Head of caudate nucleus (tissue), 42 donors: ENCODE data around the gene HRC.

Source experiments
- DNase-seq, 42 donors: peaks; one replicate each; pipeline versions ENCODE4 v3.0.0 to v3.0.0-alpha.2; 2020 to 2021; ENCODE audit warnings: mixed read lengths in 7 of 42
- intact Hi-C: fragments of 100-400 bp; cut with DNase I; formaldehyde crosslinking; loops from one replicate; pipeline ENCODE4 v1.15.0; 2022

Gene HRC

DNA sequence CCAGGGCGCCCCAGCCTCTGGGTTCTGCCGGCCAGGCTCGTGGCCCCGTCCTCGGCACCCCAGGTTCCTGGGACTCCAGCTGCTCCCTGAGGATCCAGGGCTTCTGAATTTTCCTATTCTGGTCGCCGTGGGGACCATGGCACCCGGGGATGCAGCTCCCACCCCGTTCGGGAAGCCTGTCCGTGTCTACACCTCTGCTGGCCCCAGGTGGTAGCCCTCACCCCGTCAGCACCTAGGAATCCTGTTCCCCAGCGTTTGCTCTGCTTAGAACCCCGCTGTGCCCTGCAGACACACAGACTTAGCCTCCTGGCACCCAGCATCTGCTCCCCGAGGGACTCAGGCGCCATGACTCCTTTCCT lies 34.9 kb downstream of the HRC start:
- intact Hi-C loops: no loop called here

DNA sequence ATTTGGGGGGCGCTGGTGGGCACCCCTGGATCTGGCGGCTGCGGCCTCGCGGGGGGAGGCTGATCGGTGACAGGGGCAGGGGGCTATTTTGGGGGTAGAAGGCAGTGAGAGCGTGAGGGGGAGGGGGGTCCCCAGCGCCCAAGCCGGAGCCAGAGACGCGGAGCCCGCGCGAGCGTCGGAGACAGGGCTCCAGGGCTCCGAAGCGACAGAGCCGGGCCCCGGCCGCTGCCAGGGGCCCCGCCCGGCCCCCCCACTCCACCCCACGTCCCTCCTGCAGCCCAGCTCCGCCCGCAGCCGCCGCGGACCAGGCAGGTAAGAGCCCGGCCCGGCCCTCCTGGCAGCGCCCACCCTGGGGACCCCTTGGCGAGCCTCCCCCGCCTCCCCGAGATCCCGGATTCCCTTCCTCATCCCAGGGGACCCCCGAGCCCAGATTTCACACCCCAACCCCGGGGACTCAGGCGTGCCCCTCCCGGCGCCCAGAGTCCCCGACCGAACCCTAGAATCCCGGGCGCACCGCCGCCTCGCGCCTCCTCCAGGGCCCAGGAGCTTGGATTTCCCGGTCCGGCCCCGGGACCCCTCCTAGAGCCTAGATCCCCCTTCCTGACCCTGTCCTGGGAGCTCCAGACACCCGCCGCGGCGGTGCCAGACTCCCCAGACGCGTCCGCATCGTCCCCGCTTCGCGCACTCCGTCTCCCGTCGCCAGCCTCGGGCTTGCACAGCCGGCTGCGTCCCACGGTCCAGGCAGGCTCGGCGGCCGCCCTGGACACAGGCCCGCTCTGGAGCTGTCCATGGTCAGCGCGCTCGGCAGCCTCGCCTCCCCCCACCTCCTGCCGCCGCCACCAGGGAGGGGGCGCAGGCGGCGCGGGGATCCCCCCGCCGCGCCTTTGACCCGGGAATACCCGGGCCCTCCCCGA lies 35.5 kb downstream of the HRC start, which contains the start of gene PPFIA3:
Gene PPFIA3 (plus strand): TSS at position 134 of the 914 bp plus-strand sequence. CDS start 8,330 bp downstream, outside the sequence.
- intact Hi-C loops: no loop called here

More for the DNA sequence above, 34.9 kb downstream of the HRC start:
- DNase-seq: peak in 2 of 42 donors; percentile 8 to 15

DNA sequence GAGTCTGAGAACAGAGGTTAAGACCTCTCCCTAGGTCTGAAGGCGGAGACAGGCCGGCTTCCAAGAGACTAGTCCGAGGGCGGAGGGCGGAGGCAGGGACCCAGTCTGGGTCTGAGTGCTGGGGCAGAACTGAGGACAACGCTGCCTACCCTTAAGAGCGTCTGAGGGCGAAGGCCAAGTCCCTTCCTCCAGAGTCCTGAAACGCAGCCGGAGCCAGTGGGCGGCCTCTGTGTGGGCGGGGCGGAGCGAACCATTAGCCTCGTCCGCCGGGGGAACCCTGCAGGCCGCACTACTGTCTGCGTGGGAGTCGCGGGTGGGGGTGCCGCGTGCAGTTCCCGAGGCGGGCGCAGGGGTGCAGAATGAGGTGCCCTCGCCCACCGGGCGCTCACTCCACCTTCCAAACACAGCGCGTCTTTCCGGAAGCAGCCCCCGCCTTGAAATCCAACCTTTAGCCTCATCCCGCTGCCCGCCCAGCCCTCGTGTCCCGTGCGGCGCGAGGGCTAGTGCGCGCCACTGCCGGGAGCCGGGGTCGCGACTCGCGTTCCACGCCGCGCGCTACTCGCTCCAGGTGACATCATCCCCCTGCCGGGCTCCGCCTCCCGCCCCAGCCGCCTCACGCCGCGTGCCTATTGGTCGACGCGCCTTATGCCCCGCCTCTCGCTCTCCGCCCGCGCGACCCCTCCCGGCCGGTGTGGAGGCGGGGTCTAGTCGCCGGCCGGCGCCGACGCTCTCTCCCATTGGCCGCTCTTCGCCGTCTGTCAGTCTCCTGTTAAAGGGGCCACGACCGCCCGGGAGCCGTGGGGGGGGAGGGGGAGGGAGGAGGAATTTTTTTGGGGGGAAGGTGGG lies 36.4 kb downstream of the HRC start, which contains the start of gene C19orf73:
Gene C19orf73 (minus strand): TSS at position 579 of the 846 bp plus-strand sequence. CDS start 121 bp downstream, at position 458.
- peak; percentile 91 to 99 (median 97) for DNase-seq
- intact Hi-C loops: no loop called here

More for the DNA sequence above, 35.5 kb downstream of the HRC start, which contains the start of gene PPFIA3:
- DNase-seq: peak in 37 of 42 donors; percentile 37 to 82 (median 62)

DNA sequence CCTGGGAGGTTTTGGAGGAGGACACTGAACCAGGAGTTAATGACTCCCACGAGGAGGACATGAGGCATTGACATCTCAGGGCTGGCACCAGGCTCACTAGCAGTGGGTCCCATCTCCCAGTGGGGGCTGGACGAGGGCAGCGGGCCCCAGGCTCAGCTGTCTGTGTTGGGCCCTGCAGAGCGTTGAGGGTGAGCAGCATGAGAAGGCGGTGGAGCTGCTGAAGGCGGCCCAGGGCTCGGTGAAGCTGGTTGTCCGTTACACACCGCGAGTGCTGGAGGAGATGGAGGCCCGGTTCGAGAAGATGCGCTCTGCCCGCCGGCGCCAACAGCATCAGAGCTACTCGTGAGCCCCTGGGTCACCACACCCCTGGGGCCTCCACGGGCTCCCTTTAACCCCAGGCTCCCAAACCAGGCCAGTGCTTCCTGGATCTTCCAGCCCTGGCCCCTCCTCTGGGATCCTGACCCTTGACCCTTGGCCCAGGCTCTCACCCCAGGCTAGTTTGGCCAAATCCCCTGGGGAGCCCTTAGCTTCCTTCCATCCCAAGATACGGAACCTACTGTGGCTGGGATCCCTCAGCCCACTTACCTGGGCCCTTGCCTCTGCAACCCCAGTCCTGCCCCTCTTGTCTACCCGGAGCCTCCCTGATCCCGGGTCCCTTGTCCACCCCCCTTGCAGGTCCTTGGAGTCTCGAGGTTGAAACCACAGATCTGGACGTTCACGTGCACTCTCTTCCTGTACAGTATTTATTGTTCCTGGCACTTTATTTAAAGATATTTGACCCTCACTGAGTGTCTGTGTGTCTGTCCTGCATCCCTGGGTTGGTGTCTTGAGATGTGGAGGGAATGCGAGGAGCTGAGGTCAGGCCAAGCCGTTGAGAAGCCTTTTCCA lies 37.3 kb downstream of the HRC start:
- intact Hi-C loops: no loop called here
- DNase-seq: no peak

DNA sequence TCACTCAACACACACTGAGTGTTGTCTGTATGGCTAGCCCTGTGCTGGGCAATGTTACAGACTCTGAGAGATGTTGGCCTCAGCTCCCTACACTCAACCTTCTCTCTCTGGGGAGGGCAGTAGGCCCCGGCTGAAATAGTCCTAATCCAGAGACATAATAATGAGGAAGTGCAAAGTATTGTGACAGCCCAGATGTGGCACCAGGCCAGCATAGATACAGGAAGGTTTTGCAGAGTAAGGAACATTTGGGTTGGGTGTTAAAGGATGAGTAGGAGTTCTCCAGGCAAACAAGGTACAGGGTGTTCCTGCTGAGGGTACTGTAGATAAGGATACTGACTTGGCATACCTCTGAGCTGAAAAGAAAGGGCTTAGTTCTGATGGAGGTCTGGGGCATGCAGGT lies 38.7 kb downstream of the HRC start:
- intact Hi-C loops: no loop called here
- DNase-seq: no peak

DNA sequence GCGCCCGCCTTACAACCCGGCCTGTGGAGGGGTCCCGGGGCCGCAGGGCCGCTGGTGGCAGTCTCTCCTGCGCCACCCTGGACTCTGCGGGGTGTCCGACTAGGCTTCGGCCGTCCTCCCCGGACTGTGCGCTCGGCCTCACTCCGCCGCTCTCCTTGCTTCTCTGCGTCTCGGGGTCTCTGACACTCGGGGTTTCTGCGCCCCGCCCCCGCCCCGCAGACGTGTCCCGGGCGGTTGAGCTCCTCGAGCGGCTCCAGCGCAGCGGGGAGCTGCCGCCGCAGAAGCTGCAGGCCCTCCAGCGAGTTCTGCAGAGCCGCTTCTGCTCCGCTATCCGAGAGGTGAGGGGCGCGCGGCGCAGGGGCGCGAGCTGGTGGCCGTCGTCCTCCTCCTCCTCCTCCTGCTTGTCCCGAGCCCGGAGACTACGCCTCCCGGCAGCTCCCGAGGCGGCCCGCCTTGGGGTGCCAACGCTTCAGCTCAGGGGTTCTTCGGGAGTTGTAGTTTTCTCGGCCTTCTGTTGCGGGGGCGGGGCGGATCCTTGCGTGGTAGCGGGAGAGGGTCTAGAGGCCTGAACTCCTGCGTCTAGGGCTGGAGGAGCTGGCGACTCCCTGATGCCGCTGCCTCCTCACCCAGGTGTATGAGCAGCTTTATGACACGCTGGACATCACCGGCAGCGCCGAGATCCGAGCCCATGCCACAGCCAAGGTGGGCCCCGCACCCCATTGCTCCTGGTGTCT lies 40.4 kb downstream of the HRC start:
- intact Hi-C loops: no loop called here
- DNase-seq: peak; percentile 73 to 95 (median 87)

DNA sequence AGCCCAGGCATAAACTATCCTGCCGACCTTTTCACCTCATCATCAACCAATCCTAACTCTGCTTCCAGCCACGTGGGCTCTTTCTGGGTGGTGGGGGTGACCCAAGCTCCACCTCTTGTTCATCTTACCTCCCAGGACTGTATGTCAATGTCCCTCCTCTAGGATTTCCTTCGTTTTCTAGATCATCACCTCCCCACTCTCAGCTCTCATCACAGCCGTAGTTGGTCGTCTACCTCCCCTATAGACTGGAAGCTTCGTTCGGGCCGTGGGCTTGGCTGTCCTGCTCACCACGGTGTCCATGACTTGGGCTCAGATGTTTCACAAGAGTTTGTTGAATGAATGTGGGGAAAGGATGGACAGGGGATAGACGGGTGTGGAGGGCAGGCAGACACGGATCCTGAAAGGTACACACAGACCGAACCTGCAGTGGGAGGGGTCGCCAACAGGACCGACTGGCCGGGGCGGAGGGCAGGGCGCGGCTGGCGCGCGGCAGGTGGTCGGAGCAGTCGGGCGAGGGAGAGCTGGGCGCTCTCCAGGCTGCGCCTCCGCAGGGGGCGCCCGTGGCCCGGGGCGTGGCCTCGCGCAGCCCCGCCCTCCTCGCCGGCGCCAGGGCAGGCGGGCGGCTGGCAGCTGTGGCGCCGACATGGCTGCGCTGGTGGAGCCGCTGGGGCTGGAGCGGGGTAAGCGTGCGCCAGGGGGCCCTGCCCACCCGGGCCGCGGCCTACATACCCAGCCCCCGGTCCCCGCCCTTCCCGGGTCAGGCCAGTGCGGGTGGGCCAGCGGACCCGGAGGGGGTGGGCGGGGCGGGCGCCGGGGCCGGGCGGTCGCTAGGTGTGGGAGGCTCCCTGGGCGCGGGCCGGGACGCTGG lies 41.2 kb downstream of the HRC start, which contains the start of gene LIN7B:
Gene LIN7B (plus strand): TSS at position 609 of the 868 bp plus-strand sequence. CDS start 35 bp downstream, at position 644.
- intact Hi-C loops: no loop called here
- DNase-seq: peak in 40 of 42 donors; percentile 34 to 86 (median 69)

DNA sequence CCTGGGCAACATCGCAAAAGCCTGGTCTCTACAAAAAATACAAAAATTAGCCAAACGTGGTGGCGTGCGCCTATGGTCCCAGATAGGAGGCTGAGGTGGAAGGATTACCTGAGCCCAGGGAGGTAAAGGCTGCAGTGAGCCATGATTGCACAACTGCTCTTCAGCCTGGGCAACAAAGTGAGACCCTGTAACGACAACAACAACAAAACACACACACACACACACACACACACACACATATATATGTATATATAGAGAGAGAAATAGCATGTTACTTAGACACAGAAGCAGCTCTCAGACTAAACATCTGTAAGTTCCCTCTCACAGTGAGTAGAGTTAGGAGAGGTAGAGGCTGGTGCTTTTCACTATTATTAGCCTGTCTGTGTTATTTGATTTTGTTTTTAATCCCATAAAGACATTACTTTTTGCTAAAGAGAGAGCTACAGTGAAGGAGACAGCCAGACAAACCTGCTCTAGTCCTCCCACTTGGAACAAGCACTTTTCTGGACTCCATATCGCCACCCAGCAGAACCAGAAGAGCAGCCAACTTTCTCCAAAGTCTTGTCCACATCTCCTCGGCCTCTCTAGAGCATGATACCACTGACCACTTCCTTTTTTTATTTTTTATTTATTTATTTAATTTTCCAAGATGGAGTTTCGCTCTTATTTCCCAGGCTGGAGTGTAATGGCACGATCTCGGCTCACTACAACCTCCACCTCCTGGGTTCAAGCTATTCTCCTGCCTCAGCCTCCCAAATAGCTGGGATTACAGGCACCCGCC lies 43.8 kb downstream of the HRC start:
- intact Hi-C loops: no loop called here
- no peak for DNase-seq

DNA sequence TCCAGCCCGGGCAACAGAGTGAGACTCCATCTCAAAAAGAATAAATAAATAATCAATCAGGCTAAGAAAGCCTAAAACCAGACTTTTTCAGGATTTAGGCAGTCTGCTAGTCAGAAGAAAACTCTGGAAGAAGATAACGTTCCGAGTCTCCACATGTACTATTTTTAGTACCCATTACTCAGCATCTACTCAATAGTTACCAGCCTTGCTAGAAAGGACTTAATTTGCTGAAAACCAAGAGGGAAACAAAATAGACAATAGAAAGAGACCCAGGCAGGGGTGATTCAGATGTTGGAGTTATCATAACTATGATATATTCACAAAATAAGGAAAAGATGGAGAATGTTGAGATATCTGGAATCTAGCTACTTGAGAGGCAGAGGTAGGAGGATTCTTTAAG lies 44.6 kb downstream of the HRC start:
- intact Hi-C loops: no loop called here
- no peak for DNase-seq

DNA sequence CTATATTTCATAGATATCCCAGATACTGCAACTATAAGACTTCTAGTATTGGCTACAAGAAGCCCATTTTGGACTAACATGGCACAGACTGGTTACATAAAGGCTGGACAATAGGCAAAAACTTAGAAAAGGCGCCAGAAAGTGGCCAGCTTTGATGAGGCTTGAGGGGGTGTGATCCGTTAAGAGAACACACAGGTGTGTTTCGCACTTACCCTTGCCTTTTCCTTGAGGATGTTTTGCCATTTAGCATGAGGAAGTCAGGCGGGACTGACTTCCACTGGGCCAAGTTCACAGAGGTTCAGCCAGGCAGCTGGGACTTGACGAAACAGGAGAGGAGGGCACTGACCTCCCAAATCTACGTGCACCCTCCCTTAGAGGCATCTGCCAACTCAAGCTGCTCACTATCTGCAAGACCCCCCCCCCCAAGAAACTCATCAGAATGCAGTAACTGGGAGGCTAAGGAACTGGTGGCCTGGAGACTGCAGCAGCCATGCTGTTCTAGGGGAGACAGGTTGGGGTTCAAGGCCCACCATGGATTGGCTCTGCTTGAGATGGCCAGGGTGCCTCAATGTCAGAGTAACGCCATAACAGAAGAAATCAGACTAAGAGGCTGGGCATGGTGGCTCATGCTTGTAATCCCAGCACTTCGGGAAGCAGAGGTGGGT lies 45.5 kb downstream of the HRC start:
- intact Hi-C loops: loop anchor here (10.0 kb wide), 1 partner anchor 105 kb away; no protein-coding TSS in a partner anchor
- no peak for DNase-seq

DNA sequence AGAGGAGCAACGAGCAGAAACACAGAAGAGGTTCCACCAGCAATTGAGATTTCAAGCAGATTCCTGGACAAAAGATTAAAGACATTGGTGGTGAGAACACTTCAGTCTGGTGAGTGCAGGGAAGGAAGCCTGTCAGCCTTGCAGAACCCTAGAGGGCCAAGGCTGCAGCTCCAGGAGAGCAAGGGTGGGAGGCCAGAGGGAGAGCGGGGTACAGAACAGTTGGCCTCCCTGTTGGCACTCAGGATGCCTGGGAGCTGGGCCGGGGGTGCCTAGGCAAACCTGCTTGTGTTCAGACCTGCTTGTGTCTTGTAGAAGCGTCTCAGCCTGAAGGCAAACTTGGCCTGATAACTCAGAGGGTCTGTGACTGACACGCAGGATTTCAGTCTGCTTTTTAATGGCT lies 46.1 kb downstream of the HRC start:
- intact Hi-C loops: loop anchor here (10.0 kb wide), 1 partner anchor 106 kb away; no protein-coding TSS in a partner anchor
- DNase-seq: no peak

DNA sequence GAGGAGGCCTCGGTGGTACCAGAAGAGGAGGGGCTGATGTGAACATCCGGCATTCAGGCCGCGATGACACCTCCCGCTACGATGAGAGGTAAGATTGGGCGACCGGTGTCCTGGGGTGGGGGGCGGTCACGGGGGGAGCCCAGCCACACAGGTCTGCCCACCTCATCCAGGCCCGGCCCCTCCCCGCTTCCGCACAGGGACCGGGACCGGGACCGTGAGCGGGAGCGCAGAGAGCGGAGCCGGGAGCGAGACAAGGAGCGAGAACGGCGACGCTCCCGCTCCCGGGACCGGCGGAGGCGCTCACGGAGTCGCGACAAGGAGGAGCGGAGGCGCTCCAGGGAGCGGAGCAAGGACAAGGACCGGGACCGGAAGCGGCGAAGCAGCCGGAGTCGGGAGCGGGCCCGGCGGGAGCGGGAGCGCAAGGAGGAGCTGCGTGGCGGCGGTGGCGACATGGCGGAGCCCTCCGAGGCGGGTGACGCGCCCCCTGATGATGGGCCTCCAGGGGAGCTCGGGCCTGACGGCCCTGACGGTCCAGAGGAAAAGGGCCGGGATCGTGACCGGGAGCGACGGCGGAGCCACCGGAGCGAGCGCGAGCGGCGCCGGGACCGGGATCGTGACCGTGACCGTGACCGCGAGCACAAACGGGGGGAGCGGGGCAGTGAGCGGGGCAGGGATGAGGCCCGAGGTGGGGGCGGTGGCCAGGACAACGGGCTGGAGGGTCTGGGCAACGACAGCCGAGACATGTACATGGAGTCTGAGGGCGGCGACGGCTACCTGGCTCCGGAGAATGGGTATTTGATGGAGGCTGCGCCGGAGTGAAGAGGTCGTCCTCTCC lies 47.4 kb downstream of the HRC start:
- no peak for DNase-seq
- intact Hi-C loops: loop anchor here (10.0 kb wide), 1 partner anchor 107 kb away; no protein-coding TSS in a partner anchor

DNA sequence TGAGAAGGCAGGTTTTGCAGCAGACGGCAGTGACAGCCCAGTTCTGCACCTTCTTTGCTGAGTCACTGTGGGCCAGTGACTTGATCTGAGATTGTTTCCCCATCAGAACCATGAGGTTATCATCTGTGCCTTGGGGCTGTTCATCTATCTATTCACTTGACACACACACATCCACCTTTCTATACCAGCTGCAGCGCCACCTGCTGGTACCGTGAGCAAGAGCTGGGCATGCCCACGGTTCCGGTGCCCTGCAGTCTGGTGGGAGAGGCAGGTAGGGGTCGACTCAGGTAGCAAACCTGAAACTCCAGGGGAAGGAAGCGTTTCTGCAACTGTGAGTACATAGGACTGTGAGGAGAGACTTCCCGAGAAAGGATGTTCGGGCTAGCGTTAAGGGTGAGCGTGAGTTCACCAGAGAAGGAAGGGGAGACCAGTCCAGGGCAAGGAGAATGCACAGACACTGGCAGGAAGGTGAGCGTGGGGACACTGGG lies 48.5 kb downstream of the HRC start:
- peak; percentile 38 to 86 (median 70) for DNase-seq
- intact Hi-C loops: loop anchor here (10.0 kb wide), 1 partner anchor 108 kb away; no protein-coding TSS in a partner anchor

DNA sequence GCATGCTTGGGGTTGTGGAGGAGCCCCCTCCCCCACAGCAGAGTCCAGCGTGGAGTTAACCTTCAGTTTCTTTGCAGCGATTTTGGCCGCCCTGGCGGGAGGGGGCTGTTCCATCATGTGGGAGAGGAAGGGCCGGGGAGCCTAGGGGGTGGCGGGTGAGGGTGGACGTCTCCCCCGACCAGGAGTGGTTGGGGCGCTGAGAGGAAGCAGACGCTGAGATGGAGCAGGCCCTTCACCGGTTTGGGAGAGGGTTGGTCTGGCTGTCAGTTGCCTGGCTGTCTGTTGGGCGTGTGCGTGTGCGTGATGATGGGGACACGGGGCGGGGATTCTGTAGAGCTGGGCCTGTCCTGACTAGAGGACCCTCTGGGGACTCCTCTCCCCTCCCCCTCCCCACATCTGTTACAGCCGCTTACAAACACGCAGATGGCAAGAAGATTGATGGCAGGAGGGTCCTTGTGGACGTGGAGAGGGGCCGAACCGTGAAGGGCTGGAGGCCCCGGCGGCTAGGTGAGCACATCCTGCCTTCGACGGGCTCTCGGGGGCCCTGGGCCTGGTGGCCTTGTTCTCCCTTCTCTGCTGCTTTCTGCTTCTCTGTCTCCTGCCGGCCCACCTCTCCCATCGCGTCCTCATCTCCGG lies 50.8 kb downstream of the HRC start:
- intact Hi-C loops: loop anchor here (10.0 kb wide), 1 partner anchor 110 kb away; no protein-coding TSS in a partner anchor
- no peak for DNase-seq
